Measurements from ENCODE around the gene CEP104. TPM values are rescaled to one million over a fixed set of nuclear protein-coding genes. Genes with fewer than 3 reads are reported as not detected.

CEP104 gene
- total and polyA plus RNA-seq, 10 donors = 4.5 to 49.4 (median 33.4) TPM

DNA sequence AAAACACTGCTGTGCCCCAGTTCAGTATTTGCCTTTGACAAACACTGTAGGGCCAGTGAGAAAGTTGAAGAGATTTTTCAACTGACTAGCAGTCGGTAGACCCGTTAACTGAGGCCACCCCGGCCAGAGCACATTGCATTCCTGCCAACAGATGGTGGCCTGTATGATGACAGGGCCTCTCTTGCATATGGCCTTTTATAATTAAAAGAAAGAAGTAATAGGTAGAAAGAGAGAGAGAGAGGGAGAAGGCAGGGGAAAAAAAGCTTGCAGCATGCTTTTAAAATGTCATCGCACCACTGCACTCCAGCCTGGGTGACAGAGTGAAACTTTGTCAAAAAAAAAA, 47.8 kb upstream of the CEP104 start:
- intact Hi-C loops (cut with DNase I; ENCODE audit: low total_unique reads) = no loop called here
- Histone ChIP-seq H3K4me1 (peaks cover 4 to 64% (median 16%) of the 10 kb centered on the region in 6 donors), H3K4me3 (no peak overlapping the region), H3K36me3 (no peaks in the 10 kb centered on the region), H3K27ac (no peak overlapping the region), H3K9me3 (no peaks in the 10 kb centered on the region), H3K27me3 (replicated peaks in 1 of 7) (no peaks in the 10 kb centered on the region)
- 80 to 93% (median 86%) methylated on average over 4 of the region's 4 CpGs for WGBS, 5 donors
- DNase-seq = peak; percentile 20
- TF ChIP-seq POLR2A (IDR thresholded peaks at IDR 0.05) (no peak), CTCF (IDR thresholded peaks at IDR 0.05 in 8 of 11, conservative IDR thresholded peaks at IDR 0.05 in 3 of 11) (no peak), POLR2AphosphoS5 (IDR thresholded peaks at IDR 0.05) (no peak)

DNA sequence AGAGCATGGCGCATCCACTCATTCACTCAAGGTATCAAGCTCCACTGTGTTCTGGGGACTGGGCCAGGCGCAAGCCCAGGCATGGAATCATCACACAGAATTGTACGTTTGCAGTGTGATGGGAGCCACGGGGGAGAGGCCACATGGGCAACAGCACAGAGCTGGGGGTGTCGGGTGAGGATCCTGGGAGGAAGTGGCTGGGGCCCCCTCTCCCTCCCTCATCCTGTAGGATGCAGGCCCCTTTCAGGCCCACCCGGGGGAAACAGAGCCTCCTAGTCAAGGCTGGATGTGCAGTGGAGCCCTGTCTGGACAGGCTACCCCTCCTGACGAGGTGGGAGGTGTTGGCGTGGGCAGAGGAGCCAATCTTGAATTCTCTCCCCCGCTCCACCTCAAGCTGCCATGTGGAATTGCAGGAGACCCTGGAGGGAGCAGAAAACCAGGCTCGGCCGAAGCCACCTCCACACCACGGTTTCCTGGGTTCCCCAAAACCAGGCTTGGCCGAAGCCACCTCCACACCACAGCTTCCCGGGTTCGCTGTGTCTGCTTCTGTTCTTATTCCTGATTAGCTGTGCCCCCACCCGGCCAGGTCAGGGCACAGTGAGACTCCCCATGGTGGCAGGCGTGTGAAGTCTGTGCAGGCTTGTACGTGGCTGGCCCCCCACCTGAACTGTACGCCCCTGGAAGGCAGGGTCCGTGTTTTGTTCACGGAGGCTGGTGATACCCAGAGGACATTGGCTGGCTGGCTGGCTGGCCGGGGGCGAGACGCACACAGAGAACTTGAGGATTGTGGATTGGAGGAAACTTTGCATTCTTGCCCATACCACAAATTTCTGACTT, 47.2 kb upstream of the CEP104 start:
- Histone ChIP-seq H3K9me3 (peaks cover 0 to under 1% (median 0%) of the 10 kb centered on the region in 8 donors), H3K4me3 (no peak overlapping the region), H3K36me3 (no peaks in the 10 kb centered on the region), H3K27me3 (replicated peaks in 1 of 7) (no peaks in the 10 kb centered on the region), H3K27ac (peak overlapping the region in 2 of 8 donors; percentile 95 to 99), H3K4me1 (peaks cover 5 to 65% (median 21%) of the 10 kb centered on the region in 6 donors)
- intact Hi-C loops (cut with DNase I; ENCODE audit: low total_unique reads) = no loop called here
- 72 to 78% (median 74%) methylated on average over 19 to 24 of the region's 24 CpGs for WGBS, 5 donors
- DNase-seq = peak; percentile 75
- TF ChIP-seq CTCF (IDR thresholded peaks at IDR 0.05 in 8 of 11, conservative IDR thresholded peaks at IDR 0.05 in 3 of 11) = no peak
- no peak for TF ChIP-seq POLR2A (IDR thresholded peaks at IDR 0.05)
- TF ChIP-seq POLR2AphosphoS5 (IDR thresholded peaks at IDR 0.05) = no peak

- no peak for TF ChIP-seq POLR2AphosphoS5 (IDR thresholded peaks at IDR 0.05)
- no peaks in the 10 kb centered on the region for H3K36me3 ChIP-seq
- H3K27me3 ChIP-seq (replicated peaks in 1 of 7) = no peaks in the 10 kb centered on the region
- peaks cover 12 to 74% (median 27%) of the 10 kb centered on the region in 6 donors for H3K4me1 ChIP-seq
- DNase-seq = peak; percentile 82
- intact Hi-C loops (cut with DNase I; ENCODE audit: low total_unique reads) = no loop called here
- H3K27ac ChIP-seq = peak overlapping the region in 6 of 8 donors; percentile 10 to 99 (median 52)
- peaks cover 0 to 9% (median 4%) of the 10 kb centered on the region in 8 donors for H3K9me3 ChIP-seq
- 60 to 87% (median 66%) methylated on average over 16 of the region's 16 CpGs for WGBS, 5 donors
- H3K4me3 ChIP-seq = no peak overlapping the region
Measured at GRCh38 chr1:3903141-3904005, 46.4 kb upstream of the CEP104 start.

- TF ChIP-seq POLR2AphosphoS5 (IDR thresholded peaks at IDR 0.05) (no peak), CTCF (IDR thresholded peaks at IDR 0.05 in 8 of 11, conservative IDR thresholded peaks at IDR 0.05 in 3 of 11) (no peak), POLR2A (IDR thresholded peaks at IDR 0.05) (no peak)
- 59 to 72% (median 67%) methylated on average over 10 of the region's 10 CpGs for WGBS, 5 donors
- no peak overlapping the region for H3K4me3 ChIP-seq
- no peaks in the 10 kb centered on the region for H3K27me3 ChIP-seq (replicated peaks in 1 of 7)
- DNase-seq = peak; percentile 29
- H3K36me3 ChIP-seq = no peaks in the 10 kb centered on the region
- intact Hi-C loops (cut with DNase I; ENCODE audit: low total_unique reads) = no loop called here
- H3K9me3 ChIP-seq = peaks cover 6 to 16% (median 11%) of the 10 kb centered on the region in 8 donors
- H3K27ac ChIP-seq = peak overlapping the region in 6 of 8 donors; percentile 10 to 99 (median 52)
- peaks cover 12 to 79% (median 27%) of the 10 kb centered on the region in 6 donors for H3K4me1 ChIP-seq
Measured at GRCh38 chr1:3902571-3903091, 45.6 kb upstream of the CEP104 start.

Measured in spleen (tissue), 11 donors.